HG02759 (cell line): ENCODE results near the gene ZSCAN5B.
A peak's percentile ranks its signal among the peaks of the same experiment; 100 is the strongest.

Source experiments
- ATAC-seq: cut with Tn5 transposase; IDR thresholded peaks from one replicate; pipeline ENCODE4 v1.9.1; 2021; ENCODE audit warnings: mild to moderate bottlenecking, moderate library complexity; ENCODE audit not compliant: unreplicated experiment

Gene ZSCAN5B

GRCh38 chr19:56147307-56147706, 50.3 kb downstream of the ZSCAN5B start:
- ATAC-seq: no peak

DNA sequence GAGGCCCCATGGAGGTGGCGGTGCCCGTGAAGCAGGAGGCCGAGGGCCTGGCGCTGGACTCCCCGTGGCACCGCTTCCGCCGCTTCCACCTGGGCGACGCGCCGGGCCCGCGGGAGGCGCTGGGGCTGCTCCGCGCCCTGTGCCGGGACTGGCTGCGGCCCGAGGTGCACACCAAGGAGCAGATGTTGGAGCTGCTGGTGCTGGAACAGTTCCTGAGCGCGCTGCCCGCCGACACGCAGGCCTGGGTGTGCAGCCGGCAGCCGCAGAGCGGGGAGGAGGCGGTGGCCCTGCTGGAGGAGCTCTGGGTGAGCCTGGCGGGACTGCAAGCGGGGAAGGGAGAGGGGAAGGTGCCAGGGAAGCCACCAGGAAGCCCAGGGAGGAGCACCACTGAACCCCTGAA, 50.7 kb downstream of the ZSCAN5B start:
- ATAC-seq: no peak

DNA sequence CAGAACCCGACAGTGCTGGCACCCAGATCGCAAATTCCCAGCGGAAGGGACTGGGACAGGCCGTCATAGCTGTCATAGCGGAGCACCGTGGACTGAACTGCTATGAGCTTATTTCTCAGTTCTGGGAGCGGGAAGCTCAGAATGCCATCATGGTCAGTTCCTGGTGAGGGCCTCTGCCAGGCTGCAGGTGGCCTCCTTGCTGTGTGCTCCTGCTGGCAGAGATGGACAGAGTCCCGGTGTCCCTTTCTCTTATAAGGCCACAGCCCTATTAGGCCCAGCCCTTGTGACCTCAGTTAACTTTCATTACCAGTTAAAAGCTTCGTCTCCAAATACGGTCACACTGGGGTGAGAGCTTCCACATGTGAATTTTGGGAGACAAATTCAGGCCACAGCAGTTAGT, 51.9 kb downstream of the ZSCAN5B start:
- no peak for ATAC-seq

- no peak for ATAC-seq
These were observed 52.8 kb downstream of the ZSCAN5B start for GRCh38 chr19:56144831-56145230.

DNA sequence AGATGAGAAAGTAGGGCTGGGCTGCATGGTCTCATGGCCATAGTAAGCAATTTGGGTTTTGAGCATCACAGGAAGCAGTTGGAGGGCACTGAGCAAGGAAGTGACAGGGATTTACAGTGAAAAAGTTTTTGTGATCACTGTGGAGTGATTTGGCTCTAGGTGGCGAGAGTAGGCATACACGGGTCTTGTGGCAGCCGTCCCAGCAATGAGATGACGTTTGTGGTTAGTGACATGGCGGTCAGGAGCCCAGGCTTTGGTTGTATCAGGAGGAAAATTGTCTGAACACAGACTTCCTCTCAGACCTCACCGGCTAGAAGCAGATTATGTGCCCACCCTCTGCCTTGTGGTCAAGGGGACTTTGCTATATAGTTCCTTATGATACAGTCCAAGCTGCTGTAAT, 53.2 kb downstream of the ZSCAN5B start:
- no peak for ATAC-seq

- ATAC-seq: no peak
These were observed 54.6 kb downstream of the ZSCAN5B start for GRCh38 chr19:56142897-56143434.

DNA sequence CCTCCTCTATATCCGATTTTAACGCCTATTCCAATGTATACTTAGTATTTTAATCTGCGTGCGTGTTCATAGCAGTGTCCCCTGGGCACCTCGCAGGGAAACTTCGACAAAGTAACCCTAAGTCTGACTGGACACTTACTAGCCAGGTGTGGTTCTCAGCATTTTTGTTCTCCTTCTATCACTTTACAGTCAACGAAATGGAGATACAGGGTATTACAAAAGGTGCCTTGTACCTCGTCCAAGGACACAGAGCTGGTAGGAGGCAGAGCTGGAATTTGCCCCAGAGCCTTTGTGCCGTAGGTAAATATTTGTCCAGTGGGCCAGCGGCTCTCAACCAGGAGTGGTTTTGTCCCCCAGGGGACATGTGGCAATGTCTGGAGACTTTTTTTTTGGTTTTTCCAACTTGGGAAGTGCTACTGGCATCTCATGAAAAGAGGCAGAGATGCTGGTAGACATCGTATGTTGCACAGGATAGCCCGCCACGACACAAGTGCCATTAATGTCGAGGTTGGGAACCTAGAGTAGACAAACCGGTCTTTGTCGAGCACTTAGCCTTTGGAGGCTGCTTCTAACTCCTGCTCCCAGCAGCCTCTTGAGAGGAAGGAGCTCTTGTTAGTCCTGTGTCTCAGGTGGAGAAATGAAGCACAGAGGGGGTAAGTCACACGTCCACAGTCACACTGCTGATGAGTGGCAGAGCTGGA, 55.3 kb downstream of the ZSCAN5B start:
- no peak for ATAC-seq

- ATAC-seq: no peak
These were observed 56.1 kb downstream of the ZSCAN5B start for GRCh38 chr19:56141417-56141993.

- ATAC-seq: peak; percentile 91
These were observed 56.8 kb downstream of the ZSCAN5B start, which contains the start of gene ZNF444 for GRCh38 chr19:56140583-56141416. TSS of gene ZNF444 (plus strand) at chr19:56141287. CDS start at chr19:56146912, 5,625 bp downstream.

DNA sequence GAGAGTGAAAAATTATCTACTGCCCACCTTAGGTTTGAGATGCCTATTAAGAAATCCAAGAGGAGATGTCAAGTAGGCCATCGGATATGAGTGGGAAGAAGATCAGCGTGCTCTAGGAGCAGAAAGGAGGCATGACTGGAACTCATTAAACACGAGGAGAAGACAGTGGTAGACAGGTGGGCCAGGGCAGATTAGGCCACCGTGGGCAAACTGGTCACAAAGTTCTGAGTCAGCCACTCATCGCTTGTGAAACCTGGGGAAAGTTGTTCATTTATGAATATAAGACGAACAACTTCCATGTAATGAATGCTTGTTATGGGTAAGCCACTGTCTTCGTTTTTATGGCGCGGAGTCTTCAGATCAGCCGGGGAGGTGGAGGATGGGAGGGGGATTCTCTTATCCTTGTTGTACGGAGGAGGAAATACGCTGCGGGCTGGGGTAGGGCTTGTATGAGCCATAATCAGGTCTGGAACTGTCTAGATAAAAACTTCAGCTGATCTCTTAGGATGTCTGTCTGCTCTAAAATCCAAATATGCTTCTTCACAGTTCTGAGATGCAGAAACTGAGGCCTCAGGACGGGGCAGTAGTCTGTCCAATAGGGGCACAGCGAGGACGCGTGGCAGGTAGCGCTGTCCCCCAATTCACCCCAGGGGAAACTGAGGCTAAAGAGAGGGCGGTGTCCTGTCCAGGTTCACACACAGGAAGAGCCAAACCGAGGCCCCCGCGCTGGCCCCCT, 57.6 kb downstream of the ZSCAN5B start:
- ATAC-seq: no peak
